HG03095 (cell line): ENCODE results near the gene TMSB10.
"Not testable (repeated sequence)": the region's sequence is repeated elsewhere in the genome, so short reads cannot be mapped to it uniquely, and the experiment has no call there.

Source experiments
- ATAC-seq: cut with Tn5 transposase; IDR thresholded peaks from one replicate; pipeline ENCODE4 v1.9.1; 2021; ENCODE audit warnings: moderate library complexity; ENCODE audit not compliant: unreplicated experiment

Gene TMSB10

GRCh38 chr2:84931384-84931821 is 25.9 kb downstream of the TMSB10 start:
- peak; percentile 74 for ATAC-seq

GRCh38 chr2:84938194-84938879 is 32.9 kb downstream of the TMSB10 start:
- peak; percentile 32 for ATAC-seq

- ATAC-seq, result peak; percentile 72
Measured at GRCh38 chr2:84939426-84940087, 34.1 kb downstream of the TMSB10 start.

- ATAC-seq, result peak; percentile 2
Measured at GRCh38 chr2:84940088-84940470, 34.6 kb downstream of the TMSB10 start.

GRCh38 chr2:84940831-84941412 is 35.5 kb downstream of the TMSB10 start:
- no peak for ATAC-seq

- no peak for ATAC-seq
Measured at GRCh38 chr2:84942166-84942565, 36.7 kb downstream of the TMSB10 start.

- ATAC-seq, result peak; percentile 39
Measured at GRCh38 chr2:84942964-84943421, 37.5 kb downstream of the TMSB10 start.

- ATAC-seq, result no peak
Measured at GRCh38 chr2:84944295-84944909, 38.9 kb downstream of the TMSB10 start.

GRCh38 chr2:84945838-84946203 is 40.4 kb downstream of the TMSB10 start:
- not testable (repeated sequence) for ATAC-seq

- peak; percentile 68 for ATAC-seq
Measured at GRCh38 chr2:84946204-84947009, 41.0 kb downstream of the TMSB10 start.

- ATAC-seq, result no peak
Measured at GRCh38 chr2:84947010-84947593, 41.6 kb downstream of the TMSB10 start.

GRCh38 chr2:84953535-84953934 is 48.1 kb downstream of the TMSB10 start:
- no peak for ATAC-seq

GRCh38 chr2:84954329-84954728 is 48.9 kb downstream of the TMSB10 start:
- no peak for ATAC-seq
